Endodermal cell (in vitro differentiated cells): ENCODE data around the gene EVPL. TPM values are rescaled to one million over a fixed set of nuclear protein-coding genes. Genes with fewer than 3 reads are reported as not detected.

Experiments used
- DNase-seq: peaks from one replicate; pipeline ENCODE4 v3.0.0-alpha.2; 2017
- H3K27ac ChIP-seq: 2 replicates; pipeline ENCODE4 v1.5.1; 2013; ENCODE audit warnings: mild to moderate bottlenecking, low read depth, low read length, moderate library complexity
- H3K27me3 ChIP-seq: 2 replicates; pipeline ENCODE4 v1.6.1; 2013; ENCODE audit warnings: mild to moderate bottlenecking, low read length, moderate library complexity; ENCODE audit not compliant: insufficient read depth, control insufficient read depth, poor library complexity, severe bottlenecking
- H3K36me3 ChIP-seq: 2 replicates; pipeline ENCODE4 v1.7.0; 2013; ENCODE audit warnings: mild to moderate bottlenecking, low read length, moderate library complexity; ENCODE audit not compliant: control insufficient read depth, insufficient read depth
- H3K4me1 ChIP-seq: one replicate; pipeline ENCODE4 v1.7.0; 2013; ENCODE audit warnings: low read length; ENCODE audit not compliant: control insufficient read depth, insufficient read depth
- H3K4me3 ChIP-seq: 2 replicates; pipeline ENCODE4 v1.5.1; 2013; ENCODE audit warnings: mild to moderate bottlenecking, low read length, moderate library complexity
- H3K9ac ChIP-seq: 2 replicates; pipeline ENCODE4 v1.6.1; 2013; ENCODE audit warnings: mild to moderate bottlenecking, low read length, moderate library complexity; ENCODE audit not compliant: poor library complexity, severe bottlenecking; ENCODE audit errors: extremely low read depth
- H3K9me3 ChIP-seq: 2 replicates; pipeline ENCODE4 v1.6.1; 2013; ENCODE audit warnings: mild to moderate bottlenecking, low read length, moderate library complexity; ENCODE audit not compliant: control insufficient read depth
- H3K27ac Mint-ChIP-seq: 2 replicates; pipeline ENCODE4 v1.8.0; 2020; ENCODE audit warnings: mixed read lengths
- H3K27me3 Mint-ChIP-seq: 2 replicates; pipeline ENCODE4 v1.8.0; 2021; ENCODE audit warnings: mild to moderate bottlenecking, mixed read lengths; ENCODE audit not compliant: insufficient read depth
- H3K36me3 Mint-ChIP-seq: 2 replicates; pipeline ENCODE4 v1.8.0; 2020; ENCODE audit warnings: low read depth, mixed read lengths
- H3K4me1 Mint-ChIP-seq: 2 replicates; pipeline ENCODE4 v1.8.0; 2020; ENCODE audit warnings: mixed read lengths
- H3K4me3 Mint-ChIP-seq: 2 replicates; pipeline ENCODE4 v1.8.0; 2020; ENCODE audit warnings: mild to moderate bottlenecking, moderate library complexity, mixed read lengths
- H3K9me3 Mint-ChIP-seq: 2 replicates; pipeline ENCODE4 v1.8.0; 2020; ENCODE audit warnings: mild to moderate bottlenecking, mixed read lengths
- WGBS, 2 experiments: methylation state at CpG; one replicate each; pipeline versions ENCODE4 v1.1.5 to v1.1.7; 2013; ENCODE audit warnings: missing lambda C conversion rate in 2 of 2, mixed read lengths in 1 of 2; ENCODE audit not compliant: insufficient coverage in 1 of 2, insufficient read length in 1 of 2; 5-methylcytosine and 5-hydroxymethylcytosine counted together
- total RNA-seq, 2 donors: library from RNA; stranded (reverse); fragmentation: NEBNext Ultra II Directional in 1 of 2; extraction: Animal tissue kit (Norgen Biotek cat#: 25700) in 1 of 2; gene quantifications; 2 replicates in 1 of 2; 3 replicates in 1 of 2; pipeline ENCODE4 v1.2.1, GENCODE V29; 2021
- TF ChIP-seq, protein P1 (sequence below): fragments of 200-600 bp; sonication (generic); conservative IDR thresholded peaks from 2 replicates; pipeline ENCODE4 v1.5.0; 2021; ENCODE audit warnings: antibody characterized with exemption, mild to moderate bottlenecking

EVPL gene
- total RNA-seq, 2 donors from 2014 or later = 0.20 to 0.51 TPM

DNA sequence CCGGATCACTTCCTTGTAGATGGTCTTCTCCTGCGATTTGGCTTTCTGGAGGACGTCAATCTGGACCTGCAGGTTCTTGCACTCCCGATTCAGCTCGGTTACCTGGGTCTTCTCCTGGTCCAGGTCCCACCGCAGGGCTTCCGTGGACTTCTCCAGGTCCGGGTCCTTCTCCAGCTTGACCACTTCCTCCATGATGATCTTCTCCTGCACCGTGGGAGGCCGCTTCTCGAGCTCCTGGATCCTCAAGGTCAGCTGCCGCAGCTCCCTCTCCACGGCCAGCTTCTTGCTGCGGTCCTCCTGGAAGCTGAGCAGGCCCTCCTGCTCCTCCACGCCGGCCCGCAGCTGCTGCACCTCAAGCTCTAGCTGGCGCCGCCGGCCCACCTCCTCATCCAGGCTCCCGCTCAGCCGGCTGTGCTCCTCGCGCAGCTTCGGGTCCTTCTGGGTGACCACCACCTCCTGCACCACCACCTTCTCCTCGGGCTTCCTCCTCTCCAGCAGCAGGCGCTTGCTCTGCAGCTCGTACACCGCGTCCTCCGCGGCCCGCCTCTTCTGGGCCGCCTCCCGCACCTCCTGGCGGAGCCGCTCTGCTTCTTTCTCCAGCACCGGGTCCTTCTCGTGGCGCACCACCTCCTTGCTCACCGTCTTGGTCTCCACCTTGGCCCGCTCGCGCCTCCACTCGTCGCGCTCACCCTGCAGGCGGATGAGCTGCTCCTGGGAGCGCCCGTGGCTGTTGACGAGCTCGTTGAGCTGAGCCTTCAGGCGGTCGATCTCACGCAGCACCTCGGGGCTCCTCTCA is 18.3 kb downstream of the EVPL start:
- Mint-ChIP-seq H3K27me3 (no peaks in the 10 kb centered on the region), H3K36me3 (peaks cover 7% of the 10 kb centered on the region), H3K9me3 (no peaks in the 10 kb centered on the region), H3K27ac (no peak overlapping the region), H3K4me1 (peaks cover under 1% of the 10 kb centered on the region), H3K4me3 (no peak overlapping the region)
- H3K4me3 ChIP-seq = no peak overlapping the region
- TF ChIP-seq, protein P1, sequence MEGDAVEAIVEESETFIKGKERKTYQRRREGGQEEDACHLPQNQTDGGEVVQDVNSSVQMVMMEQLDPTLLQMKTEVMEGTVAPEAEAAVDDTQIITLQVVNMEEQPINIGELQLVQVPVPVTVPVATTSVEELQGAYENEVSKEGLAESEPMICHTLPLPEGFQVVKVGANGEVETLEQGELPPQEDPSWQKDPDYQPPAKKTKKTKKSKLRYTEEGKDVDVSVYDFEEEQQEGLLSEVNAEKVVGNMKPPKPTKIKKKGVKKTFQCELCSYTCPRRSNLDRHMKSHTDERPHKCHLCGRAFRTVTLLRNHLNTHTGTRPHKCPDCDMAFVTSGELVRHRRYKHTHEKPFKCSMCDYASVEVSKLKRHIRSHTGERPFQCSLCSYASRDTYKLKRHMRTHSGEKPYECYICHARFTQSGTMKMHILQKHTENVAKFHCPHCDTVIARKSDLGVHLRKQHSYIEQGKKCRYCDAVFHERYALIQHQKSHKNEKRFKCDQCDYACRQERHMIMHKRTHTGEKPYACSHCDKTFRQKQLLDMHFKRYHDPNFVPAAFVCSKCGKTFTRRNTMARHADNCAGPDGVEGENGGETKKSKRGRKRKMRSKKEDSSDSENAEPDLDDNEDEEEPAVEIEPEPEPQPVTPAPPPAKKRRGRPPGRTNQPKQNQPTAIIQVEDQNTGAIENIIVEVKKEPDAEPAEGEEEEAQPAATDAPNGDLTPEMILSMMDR = no peak
- peaks cover 8% of the 10 kb centered on the region for H3K36me3 ChIP-seq
- H3K27ac ChIP-seq = no peak overlapping the region
- WGBS, 2 experiments = 94% methylated on average over 52 to 56 of the region's 56 CpGs
- no peaks in the 10 kb centered on the region for H3K27me3 ChIP-seq
- DNase-seq = no peak
- no peaks in the 10 kb centered on the region for H3K4me1 ChIP-seq
- H3K9me3 ChIP-seq = no peaks in the 10 kb centered on the region
- H3K9ac ChIP-seq = no peak overlapping the region

DNA sequence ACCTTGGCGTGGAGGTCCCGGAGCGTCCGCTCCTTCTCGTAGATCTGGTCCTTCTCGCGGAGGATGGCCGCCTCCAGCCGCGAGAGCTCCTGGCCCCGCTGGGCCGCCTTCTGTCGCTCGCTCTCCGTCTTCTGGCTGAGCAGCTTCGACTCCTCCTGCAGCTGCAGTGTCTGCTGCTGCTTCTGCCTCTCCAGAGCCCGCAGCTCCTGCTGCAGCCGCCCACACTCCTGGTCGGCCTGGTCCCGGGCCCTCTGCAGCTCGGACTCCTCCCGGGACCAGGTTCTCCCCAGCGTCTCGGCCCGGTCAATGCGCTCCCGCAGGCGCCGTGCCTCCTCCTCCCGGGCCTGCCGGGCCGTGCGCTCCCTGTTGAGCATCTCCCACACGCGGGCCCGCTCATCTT is 18.9 kb downstream of the EVPL start:
- TF ChIP-seq, protein P1 = no peak
- DNase-seq = no peak
- Mint-ChIP-seq H3K36me3 (peaks cover 8% of the 10 kb centered on the region), H3K4me1 (no peaks in the 10 kb centered on the region), H3K27ac (no peak overlapping the region), H3K27me3 (no peaks in the 10 kb centered on the region), H3K9me3 (no peaks in the 10 kb centered on the region), H3K4me3 (no peak overlapping the region)
- no peaks in the 10 kb centered on the region for H3K27me3 ChIP-seq
- H3K27ac ChIP-seq = no peak overlapping the region
- no peak overlapping the region for H3K9ac ChIP-seq
- H3K9me3 ChIP-seq = no peaks in the 10 kb centered on the region
- no peaks in the 10 kb centered on the region for H3K4me1 ChIP-seq
- no peak overlapping the region for H3K4me3 ChIP-seq
- H3K36me3 ChIP-seq = peaks cover 10% of the 10 kb centered on the region
- WGBS, 2 experiments = 93 to 96% methylated on average over 25 to 36 of the region's 36 CpGs

DNA sequence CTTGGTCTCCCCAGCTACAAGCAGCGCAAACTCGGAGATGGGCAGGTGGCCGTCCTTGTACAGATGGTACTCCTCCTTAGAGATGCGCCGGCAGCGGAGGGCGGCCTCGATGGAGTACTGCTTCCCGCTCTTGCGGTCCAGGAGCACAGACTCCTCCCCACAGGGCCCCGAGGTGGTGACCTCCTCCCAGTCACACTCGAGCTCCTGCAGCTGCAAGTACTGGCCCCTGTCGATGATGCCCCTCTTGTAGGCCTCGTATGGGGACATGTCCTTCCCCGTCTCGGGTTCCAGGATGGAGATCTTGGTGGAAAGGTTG is 19.3 kb downstream of the EVPL start:
- Mint-ChIP-seq H3K4me1 (no peaks in the 10 kb centered on the region), H3K27me3 (no peaks in the 10 kb centered on the region), H3K9me3 (no peaks in the 10 kb centered on the region), H3K36me3 (peaks cover 11% of the 10 kb centered on the region), H3K27ac (no peak overlapping the region), H3K4me3 (no peak overlapping the region)
- Histone ChIP-seq H3K36me3 (peaks cover 11% of the 10 kb centered on the region), H3K27ac (no peak overlapping the region), H3K9ac (no peak overlapping the region), H3K27me3 (no peaks in the 10 kb centered on the region), H3K4me1 (no peaks in the 10 kb centered on the region), H3K9me3 (no peaks in the 10 kb centered on the region), H3K4me3 (no peak overlapping the region)
- TF ChIP-seq, protein P1 = no peak
- WGBS, 2 experiments = 91 to 95% methylated on average over 15 to 16 of the region's 16 CpGs
- no peak for DNase-seq
